ENCODE measurements around the gene PKP4. TPM values are rescaled to one million over a fixed set of nuclear protein-coding genes. Genes with fewer than 3 reads are reported as not detected.

PKP4 gene
- total and polyA plus RNA-seq, 2 donors (not counting 1 experiment from before 2014, with no cell fraction given), result 2.0 to 13.3 TPM

GRCh38 chr2:158714420-158714819, 257.7 kb downstream of the PKP4 start:
- Histone ChIP-seq H3K4me2 (replicated peaks; ENCODE audit: low read depth, low read length, poor library complexity, severe bottlenecking) (no peak overlapping the region), H3K4me3 (ENCODE audit: control extremely low read depth in 1 of 5, extremely low read depth in 1 of 5, insufficient read depth in 1 of 5, low read depth in 2 of 5, low read length in 4 of 5) (no peak overlapping the region), H4K20me1 (ENCODE audit: control insufficient read depth, insufficient read depth, low read length, poor library complexity, severe bottlenecking) (no peaks in the 10 kb centered on the region), H3K9me3 (ENCODE audit: control extremely low read depth in 1 of 3, control insufficient read depth in 2 of 3, insufficient read depth in 1 of 3, low read length in 2 of 3) (peaks cover 0 to 7% (median 1%) of the 10 kb centered on the region in 3 donors), H3K27me3 (replicated peaks in 1 of 4; ENCODE audit: control extremely low read depth in 1 of 4, control insufficient read depth in 3 of 4, insufficient read depth in 4 of 4, low read length in 3 of 4) (no peaks in the 10 kb centered on the region), H3K4me1 (ENCODE audit: control insufficient read depth in 2 of 2, insufficient read depth in 2 of 2, low read length in 2 of 2) (no peaks in the 10 kb centered on the region), H2AFZ (ENCODE audit: insufficient read depth, low read depth, low read length, poor library complexity, severe bottlenecking) (no peak overlapping the region), H3K79me2 (ENCODE audit: control insufficient read depth, insufficient read depth, low read length) (no peaks in the 10 kb centered on the region), H3K36me3 (replicated peaks in 1 of 2; ENCODE audit: control extremely low read depth in 1 of 2, control insufficient read depth in 1 of 2, extremely low read depth in 1 of 2, insufficient read depth in 2 of 2, low read length in 1 of 2) (no peaks in the 10 kb centered on the region), H3K9ac (ENCODE audit: low read length) (no peak overlapping the region), H3K27ac (ENCODE audit: low read length in 2 of 2) (no peak overlapping the region)
- no peak overlapping the region for H3K4me3 Mint-ChIP-seq
- ATAC-seq (ENCODE audit: low read depth) (no peak), DNase-seq (no peak)
- intact Hi-C loops (cut with micrococcal nuclease), result no loop called here
- no peak overlapping the region for H3K27ac Mint-ChIP-seq
- 67% methylated on average over 3 of the region's 4 CpGs for WGBS (ENCODE audit: insufficient coverage)
- ChIA-PET POLR2A (no interaction called here), CTCF (no interaction called here)
- no peaks in the 10 kb centered on the region for H3K4me1 Mint-ChIP-seq
- no peaks in the 10 kb centered on the region for H3K9me3 Mint-ChIP-seq (ENCODE audit: insufficient read depth)
- H3K27me3 Mint-ChIP-seq, result peaks cover 3% of the 10 kb centered on the region
- no peak for TF ChIP-seq EZH2 (IDR thresholded peaks at IDR 0.05; ENCODE audit: borderline replicate concordance, insufficient read depth, low read depth, low read length, poor library complexity, severe bottlenecking)
- no peak for TF ChIP-seq CTCF (IDR thresholded peaks at IDR 0.05)

- Mint-ChIP-seq H3K9me3 (ENCODE audit: insufficient read depth) (no peaks in the 10 kb centered on the region), H3K27ac (no peak overlapping the region), H3K27me3 (peaks cover 3% of the 10 kb centered on the region), H3K4me3 (no peak overlapping the region), H3K4me1 (no peaks in the 10 kb centered on the region)
- Histone ChIP-seq H4K20me1 (ENCODE audit: control insufficient read depth, insufficient read depth, low read length, poor library complexity, severe bottlenecking) (no peaks in the 10 kb centered on the region), H2AFZ (ENCODE audit: insufficient read depth, low read depth, low read length, poor library complexity, severe bottlenecking) (no peak overlapping the region), H3K36me3 (replicated peaks in 1 of 2; ENCODE audit: control extremely low read depth in 1 of 2, control insufficient read depth in 1 of 2, extremely low read depth in 1 of 2, insufficient read depth in 2 of 2, low read length in 1 of 2) (no peaks in the 10 kb centered on the region), H3K27ac (ENCODE audit: low read length in 2 of 2) (no peak overlapping the region), H3K9me3 (ENCODE audit: control extremely low read depth in 1 of 3, control insufficient read depth in 2 of 3, insufficient read depth in 1 of 3, low read length in 2 of 3) (peaks cover 0 to 7% (median 1%) of the 10 kb centered on the region in 3 donors), H3K4me3 (ENCODE audit: control extremely low read depth in 1 of 5, extremely low read depth in 1 of 5, insufficient read depth in 1 of 5, low read depth in 2 of 5, low read length in 4 of 5) (no peak overlapping the region), H3K27me3 (replicated peaks in 1 of 4; ENCODE audit: control extremely low read depth in 1 of 4, control insufficient read depth in 3 of 4, insufficient read depth in 4 of 4, low read length in 3 of 4) (no peaks in the 10 kb centered on the region), H3K79me2 (ENCODE audit: control insufficient read depth, insufficient read depth, low read length) (no peaks in the 10 kb centered on the region), H3K9ac (ENCODE audit: low read length) (no peak overlapping the region), H3K4me2 (replicated peaks; ENCODE audit: low read depth, low read length, poor library complexity, severe bottlenecking) (no peak overlapping the region), H3K4me1 (ENCODE audit: control insufficient read depth in 2 of 2, insufficient read depth in 2 of 2, low read length in 2 of 2) (no peaks in the 10 kb centered on the region)
- POLR2A ChIA-PET, result no interaction called here
- ATAC-seq (ENCODE audit: low read depth) (no peak), DNase-seq (no peak)
- TF ChIP-seq CTCF (IDR thresholded peaks at IDR 0.05) (no peak), EZH2 (IDR thresholded peaks at IDR 0.05; ENCODE audit: borderline replicate concordance, insufficient read depth, low read depth, low read length, poor library complexity, severe bottlenecking) (no peak)
- intact Hi-C loops (cut with micrococcal nuclease), result no loop called here
- CTCF ChIA-PET, result interaction anchor here (1.4 kb wide), 1 partner anchor 37 kb away, joined by 3 read pairs; no protein-coding TSS in a partner anchor
- WGBS (ENCODE audit: insufficient coverage), result no CpG with 5 or more reads among the region's 1 CpG
Observed at GRCh38 chr2:158715357-158715756, 258.6 kb downstream of the PKP4 start.
